ENCODE results near the gene NAGA.
"Not testable (repeated sequence)": the region's sequence is repeated elsewhere in the genome, so short reads cannot be mapped to it uniquely, and the experiment has no call there.

The NAGA gene

DNA sequence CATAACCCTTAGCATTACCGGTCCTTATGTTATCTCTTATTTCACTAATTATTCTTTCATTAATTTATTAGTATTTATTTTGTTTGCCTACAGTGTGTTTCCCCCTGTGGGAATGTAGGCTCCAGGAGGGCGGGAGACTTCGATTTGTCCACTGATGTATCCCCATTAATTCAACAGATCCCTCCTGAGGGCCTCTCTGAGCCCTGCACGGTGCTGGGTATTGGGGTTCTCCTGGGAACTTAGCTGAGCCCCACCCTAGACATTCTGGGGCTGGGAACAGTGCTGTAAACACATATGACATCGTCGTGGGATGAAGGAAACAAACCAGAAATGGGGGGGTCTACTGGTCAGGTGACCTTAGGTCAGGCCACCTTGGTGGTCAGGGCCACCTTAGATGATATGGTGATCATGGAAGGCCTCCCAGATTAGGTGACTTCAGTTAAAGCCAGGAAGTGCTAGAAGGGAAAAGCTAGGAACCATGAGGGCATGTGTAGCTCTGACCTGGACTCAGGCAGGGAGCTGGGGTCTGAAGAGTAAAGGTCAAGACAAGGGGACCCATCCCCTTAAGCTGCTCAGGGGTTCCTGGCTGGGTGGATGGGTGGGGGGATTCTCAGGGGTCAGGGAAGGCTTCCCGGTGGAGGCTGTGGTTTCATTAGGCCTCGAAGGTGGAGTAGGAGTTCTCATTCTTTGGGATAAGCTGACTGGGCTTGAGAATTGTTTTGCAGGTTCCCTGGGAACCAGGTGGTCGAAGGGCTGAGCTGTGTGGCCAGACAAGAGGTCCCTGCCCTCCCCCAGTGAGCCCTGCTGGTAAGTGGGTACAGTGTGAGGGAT, 4.4 kb upstream of the NAGA start:
- FAIRE-seq = no peak

DNA sequence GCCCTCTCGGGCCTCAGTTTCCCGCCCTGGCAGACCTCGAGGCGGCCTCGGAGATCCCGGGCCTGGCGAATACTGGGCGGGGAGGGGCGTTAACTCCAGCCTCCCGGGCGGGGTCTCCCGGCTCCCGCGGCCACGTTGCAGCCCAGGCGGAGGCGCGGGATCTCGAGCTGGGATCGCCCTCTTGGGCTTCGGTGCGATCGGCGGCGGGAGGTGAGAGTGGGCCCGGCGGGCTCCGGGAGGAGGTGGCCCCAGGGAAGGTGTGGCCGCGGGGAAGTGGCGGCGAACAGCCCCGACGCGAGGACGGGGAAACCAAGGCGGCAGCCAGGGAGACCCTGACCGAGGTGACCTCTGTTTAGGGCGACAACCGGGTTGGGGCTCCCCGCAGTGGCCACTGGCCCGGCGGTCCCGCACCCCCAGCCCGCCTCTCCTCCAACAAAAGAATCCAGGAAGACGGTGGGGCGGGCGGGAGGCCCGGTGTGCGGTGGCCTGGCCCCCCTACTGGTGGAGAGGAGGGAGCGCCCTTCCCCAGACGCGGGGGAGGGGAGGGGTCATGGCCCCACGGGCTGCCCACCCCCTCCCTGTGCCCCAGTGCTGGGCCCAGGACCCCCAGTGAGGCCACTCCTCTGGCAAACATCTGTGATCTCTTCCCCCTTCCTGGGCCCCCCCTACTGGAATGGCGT, 3.7 kb upstream of the NAGA start, which contains the start of gene PHETA2:
TSS of gene PHETA2 (plus strand) at position 117 of the 680 bp plus-strand sequence. CDS start 3,046 bp downstream, outside the sequence.
- no peak for FAIRE-seq

DNA sequence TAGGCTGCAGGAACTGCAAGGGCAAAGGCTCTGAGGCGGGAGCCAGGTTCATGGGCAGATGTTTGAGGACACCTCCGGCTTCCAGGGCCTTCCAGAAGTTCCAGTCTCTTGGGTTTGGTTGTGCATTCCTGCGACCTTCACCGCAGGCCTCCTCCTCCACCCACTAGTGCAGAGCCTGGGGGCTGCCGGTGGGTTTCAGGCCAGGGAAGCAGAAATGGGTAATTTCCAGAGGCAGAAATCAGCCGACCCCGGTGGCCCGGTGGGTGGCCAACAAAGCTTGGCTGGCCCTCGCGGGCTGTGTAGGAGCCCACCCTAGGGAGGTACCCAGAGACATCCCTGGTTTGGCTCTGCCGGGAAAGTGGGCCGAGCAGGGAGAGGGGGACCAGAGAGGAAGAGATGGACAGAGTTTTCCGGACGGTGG, 3.0 kb upstream of the NAGA start:
- no peak for FAIRE-seq

DNA sequence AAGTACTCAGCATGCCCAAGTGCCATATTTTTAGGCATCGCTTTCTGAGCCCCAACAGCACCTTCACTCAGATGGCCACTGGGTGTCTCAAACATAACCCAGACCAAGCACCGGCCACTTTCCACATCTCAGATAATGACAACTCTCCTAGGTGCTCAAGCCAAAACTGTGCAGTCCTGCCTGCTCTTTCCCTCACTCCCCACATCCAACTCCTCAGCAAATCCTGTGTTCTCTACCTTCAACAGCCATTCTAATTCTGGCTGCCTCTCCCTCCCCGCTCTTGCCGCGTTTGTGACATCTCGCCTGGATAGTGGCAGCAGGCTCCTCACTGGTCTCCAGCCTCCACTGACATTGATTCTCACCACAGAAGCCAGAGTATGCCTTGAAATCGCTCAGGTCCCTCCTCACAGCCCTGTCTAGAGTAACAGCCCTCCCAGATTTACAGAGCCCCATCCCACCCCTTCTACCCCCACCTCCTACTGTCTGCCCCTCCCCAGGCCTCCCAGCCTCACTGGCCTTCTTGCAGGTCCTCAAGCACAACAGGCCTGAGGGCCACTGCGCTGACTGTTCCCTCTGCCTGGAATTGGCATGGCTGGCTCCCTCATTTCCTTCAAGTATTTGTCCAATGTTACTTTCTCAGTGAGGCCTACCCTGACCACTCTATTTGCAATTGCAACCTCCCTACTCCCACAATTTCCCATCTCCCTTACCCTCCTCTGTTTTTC, 2.2 kb upstream of the NAGA start:
- no peak for FAIRE-seq

DNA sequence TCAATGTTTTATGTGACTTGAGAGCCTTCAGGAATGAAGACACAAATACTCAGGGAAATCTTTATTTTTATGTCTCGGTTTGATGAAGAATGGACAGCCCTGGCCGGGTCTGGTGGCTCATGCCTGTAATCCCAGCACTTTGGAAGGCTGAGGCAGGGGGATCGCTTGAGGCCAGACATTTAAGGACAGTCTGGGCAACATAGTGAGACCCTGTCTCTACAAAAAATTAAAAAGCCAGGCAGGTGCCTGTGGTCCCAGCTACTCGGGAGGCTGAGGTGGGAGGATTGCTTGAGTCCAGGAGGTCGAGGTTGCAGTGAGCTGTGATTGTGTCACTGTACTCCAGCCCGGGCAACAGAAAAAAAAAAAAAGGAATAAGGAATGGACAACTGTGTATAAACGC, 896 bp upstream of the NAGA start:
- FAIRE-seq = not testable (repeated sequence)

DNA sequence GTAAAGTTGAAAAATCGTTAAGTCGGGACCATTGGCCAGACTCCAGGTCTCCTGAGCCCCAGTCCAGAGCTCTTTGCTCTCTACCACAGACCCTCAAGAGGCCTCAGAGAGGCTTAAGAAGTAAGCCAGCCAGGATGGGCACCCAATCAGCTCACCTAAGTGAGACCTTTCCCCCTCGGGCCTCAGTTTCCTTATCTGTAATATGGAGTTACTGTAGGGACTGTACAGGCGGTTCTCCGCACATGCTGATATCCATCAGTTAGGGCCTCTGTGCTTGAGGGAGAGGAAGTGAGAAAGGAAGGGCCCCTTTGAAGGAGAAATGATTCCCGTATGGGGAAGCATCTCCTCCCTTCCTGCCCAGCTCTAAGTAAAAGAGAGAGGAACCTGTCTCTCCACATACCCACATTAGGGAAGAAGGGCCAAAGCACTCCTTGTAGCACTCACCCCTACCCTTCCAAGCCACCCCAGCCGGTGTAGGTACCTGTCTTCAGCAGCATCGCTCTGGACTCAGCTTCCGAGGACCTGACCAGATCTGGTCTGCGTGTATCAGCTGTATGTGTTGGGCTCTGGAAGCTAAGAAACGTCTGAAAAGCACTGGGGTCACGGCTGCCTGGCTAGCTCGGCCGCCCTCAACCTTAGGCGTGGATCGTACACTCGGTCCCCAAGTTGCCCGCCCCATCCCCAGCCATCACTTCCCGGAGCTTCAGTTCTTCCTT, 653 bp downstream of the NAGA start:
- FAIRE-seq = no peak

DNA sequence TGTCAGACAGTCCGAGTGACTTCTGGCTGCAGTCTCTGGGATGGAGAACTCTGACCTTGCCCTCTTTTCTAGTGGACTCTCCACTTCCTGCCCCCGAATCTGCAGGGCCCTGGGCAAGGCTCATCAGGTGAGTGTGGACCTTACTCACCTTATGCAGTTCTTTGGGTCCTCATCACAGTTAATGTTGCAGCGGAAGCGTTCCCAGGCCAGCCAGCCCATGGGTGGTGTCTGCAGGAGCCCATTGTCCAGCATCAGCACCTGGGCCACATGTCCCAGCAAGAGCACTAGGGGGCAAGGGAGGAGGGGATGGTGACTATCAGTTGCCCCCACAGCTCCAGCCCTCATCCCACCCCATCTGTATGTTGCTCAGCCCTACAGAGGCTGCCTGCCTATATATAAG, 2.3 kb downstream of the NAGA start:
- FAIRE-seq = no peak

DNA sequence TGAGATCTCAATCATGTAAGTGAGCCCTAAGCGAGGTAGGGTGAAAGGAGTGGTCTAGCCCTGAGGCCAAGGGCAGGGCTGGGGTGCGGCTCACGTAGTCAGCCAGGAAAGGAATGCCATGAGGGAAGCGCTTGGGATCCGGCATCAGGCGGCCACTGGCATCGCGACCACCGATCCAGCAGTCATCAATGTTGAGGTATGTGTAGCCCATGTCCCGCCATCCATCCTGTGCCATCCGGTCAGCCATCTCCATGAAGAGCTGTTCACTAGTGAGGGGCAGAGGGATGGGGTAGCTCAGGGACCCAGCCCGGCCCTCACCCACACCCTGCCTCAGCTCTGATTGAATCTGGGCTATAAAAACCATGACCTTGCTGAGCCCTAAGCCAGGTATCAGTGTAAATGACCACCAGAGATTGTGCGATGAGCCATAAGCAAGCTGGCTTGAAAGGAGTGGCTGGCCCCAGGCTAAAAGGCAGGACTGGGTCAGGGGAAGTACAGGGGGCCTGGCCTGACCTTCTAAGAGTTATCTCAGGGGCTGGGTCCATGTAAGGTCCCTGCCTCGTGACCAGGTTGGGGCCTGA, 2.9 kb downstream of the NAGA start:
- FAIRE-seq = no peak

DNA sequence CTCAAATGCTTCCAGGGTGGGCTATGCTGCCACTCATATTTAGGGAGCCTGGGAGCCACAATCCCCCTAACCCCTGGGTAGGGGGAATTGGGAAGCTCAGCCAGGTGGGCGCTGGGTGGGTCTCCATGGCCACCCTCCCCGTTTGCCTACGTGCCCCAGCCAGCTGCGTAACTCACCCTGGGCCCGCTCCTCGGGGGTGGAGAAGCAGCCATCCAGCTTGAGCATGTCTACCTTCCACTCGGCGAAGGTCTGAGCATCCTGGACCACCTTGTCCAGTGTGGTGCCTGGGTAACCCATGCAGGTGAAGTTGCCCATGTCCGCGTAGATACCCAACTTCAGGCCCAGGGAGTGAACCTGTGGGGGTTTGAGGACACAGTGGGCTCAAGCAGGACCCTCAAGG, 3.7 kb downstream of the NAGA start:
- FAIRE-seq = no peak

DNA sequence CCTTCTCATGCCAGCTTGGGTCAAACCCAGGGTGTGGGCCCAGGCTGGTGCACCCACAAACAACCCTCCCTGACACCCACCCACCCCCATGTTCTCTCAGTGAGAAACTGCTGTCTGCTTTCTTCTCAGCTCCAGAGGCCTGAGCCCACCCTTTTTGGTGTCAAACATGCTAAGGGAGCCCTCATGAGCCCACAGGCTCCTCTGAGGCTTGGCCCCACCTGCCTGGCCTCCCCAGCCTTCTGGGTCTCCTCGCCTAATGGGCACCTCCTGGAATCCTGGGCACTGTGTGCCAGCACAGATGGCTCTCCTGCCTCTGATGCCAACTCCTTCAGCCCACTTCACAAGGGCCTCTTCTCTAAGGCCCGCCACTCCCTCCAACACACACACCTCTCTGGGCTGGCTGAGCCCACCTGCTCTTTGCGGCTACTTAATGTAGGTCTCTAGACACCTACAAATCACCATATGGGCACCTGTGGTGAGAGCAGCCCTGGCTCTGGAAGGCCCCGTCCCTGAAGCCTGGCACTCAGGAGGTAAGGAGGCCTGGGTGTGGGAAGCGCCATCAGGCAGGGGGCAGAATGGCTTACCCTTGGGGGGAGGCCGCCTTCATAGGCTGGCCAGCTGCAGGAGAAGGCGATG, 4.4 kb downstream of the NAGA start:
- FAIRE-seq = no peak

DNA sequence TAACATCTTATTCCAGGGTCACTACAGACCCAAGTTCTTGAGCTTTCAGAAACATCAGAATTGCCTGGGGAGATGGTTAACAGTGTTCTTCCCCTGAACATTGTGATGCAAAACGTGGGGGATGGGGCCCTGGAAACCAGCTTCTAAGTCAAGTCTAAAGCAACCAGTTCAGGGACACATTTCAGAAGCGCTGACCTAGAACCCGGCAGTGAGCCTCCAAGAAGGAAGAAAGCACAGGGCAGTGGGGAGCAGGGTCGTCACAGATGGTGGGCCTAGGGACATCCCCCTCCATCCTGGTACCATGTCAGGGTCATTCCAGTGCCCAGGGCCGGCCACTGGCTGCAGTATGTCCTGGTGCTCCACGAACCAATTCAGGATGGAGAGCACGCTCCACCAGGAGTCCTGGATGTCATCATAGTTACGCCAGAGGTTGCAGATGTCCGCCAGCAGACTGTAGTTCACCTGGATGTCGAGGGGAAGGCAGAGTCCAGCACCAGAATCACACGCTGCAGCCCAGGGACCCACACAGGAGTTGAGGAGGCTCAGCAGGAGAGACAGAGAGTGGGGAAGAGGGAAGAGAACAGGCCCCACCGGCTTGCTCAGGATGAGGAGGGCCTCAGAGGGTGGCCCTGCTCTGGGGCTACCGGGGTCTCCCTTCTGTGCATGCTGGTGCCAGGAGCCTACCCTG, 5.0 kb downstream of the NAGA start:
- no peak for FAIRE-seq

DNA sequence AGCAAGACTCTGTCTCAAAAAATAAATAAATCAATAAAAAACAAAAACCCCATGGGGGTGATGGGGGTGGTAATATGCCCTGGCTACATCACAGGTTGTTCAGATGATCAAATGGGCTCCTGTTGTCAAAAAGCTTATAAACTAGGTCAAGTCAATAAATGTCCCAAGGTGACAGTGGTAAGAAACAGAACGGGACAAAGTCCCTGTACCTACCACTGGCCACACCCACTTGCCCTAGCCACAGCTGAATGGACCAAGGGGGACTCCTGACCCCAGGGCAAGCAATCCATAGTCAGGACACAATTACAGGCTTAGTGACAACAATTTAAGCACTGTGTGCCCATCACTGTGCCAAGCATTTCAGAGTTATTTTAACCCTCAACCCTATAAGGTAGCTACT, 6.0 kb downstream of the NAGA start:
- no peak for FAIRE-seq

DNA sequence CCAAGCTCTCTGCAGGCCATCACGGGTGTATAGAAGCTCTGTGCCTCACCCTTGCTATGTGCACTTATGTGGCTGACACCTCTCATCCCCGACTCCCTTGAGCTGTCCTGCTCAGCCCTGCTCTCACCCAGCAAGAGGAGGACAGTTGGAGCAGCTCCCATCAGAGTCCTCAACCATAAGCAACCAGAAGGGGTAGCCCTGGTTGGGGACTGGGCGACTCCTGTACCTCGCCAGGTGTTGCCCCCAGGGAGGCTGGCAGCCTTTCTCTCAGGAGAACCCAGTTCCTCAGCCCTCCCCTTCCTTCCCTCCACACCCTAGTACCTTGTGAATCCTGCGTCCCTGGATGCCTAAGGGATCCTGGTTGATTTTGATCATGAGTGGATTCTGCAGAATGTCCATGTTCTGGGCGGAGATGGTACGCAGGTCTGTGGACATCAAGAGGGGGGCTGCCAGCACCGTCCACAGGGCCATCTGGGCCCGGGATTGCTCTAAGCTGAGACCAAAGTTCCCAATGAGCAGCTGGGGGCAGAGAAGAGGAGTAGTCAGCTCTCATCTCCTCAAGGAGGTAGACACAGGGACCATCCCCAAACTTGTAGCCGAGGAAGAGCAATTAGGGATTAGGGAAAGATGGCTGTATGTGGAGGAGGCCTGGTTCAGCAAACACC, 8.0 kb downstream of the NAGA start:
- FAIRE-seq = no peak

DNA sequence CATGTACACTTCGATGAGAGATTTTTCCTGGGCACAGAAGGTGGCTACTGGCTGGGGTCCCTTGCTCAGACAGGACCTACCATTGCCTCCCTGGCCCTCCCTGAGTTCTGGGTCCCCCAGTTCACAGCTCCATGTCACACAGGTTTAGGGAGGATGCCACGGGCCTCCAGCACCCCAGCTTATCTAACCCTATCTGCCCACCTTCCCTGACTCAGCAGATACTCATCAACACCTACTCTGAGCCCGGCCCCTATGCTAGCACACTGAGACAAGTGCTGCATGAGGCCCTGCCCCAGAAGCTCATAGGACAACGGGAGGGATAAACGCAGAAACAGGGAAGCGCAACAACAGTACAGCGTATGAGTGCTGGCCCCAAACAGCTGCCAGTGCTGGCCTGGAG, 9.6 kb downstream of the NAGA start:
- FAIRE-seq = no peak

DNA sequence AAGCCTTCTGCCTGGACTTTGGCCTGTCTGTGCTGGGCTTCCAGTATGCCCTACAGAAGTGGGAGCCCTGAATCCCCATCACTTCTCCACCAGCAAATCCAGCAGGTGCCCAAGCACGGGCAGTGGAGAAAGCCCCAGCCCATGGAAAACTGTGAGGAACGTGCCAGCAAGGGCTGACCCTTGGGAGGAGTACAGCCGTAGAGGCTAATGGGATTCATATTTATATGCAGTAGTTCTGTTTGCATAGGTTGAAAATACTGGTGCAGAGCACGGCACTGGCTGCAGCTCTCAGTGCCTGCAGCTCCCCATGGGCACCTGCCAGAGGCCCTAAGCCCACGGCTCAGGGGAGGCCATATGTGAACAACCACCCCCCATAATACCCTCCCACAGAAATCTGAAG, 10.1 kb downstream of the NAGA start:
- FAIRE-seq = no peak

DNA sequence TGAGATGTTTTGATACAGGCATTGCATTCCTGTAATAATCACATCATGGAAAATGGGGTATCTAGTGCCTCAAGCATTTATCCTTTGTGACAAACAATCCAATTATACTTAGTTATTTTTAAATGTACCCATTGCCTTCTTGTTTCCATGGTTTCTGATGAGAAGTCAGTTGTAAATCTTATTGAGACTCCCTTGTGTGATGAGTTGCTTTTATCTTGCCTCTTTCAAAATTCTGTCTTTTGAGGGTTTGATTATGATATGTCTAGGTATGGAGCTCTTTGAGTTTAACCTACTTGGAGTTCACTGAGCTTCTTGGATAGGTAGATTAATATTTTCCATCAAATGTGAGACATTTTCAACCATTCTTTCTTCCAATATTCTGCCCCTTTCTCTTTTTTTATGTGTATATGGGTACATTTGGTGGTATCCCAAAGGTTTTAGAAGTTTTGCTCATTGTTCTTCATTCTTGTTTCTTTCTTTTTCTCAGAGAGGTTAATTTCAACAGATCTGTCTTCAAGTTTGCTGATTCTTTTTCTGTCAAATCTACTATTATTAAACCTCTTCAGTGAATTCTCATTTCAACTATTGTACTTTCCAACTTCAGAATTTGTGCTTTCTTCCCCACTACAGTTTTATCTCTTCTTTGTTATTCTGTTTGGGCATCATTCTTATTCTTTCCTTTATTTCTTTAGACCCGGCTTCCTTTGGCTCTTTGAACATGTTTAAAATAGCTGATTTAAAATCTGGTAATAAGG, 13.7 kb downstream of the NAGA start:
- FAIRE-seq = no peak

DNA sequence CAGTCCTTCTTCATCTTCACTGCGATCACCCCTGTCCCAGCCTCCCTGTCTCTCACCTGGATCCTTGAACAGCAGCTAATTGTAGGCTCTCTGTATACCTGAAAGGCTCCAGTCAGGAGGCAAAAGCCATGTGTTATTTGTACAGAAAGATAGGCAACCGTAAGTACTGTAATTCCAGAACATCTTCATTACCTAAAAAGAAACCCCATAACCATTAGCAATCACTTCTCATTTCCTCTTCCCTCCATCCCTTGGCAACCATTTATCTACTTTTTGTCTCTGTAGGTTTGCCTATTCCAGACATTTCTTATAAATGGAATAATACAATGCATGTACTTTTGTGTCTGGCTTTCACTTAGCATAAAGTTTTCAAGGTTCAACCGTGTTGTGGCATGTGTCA, 17.8 kb downstream of the NAGA start:
- no peak for FAIRE-seq

DNA sequence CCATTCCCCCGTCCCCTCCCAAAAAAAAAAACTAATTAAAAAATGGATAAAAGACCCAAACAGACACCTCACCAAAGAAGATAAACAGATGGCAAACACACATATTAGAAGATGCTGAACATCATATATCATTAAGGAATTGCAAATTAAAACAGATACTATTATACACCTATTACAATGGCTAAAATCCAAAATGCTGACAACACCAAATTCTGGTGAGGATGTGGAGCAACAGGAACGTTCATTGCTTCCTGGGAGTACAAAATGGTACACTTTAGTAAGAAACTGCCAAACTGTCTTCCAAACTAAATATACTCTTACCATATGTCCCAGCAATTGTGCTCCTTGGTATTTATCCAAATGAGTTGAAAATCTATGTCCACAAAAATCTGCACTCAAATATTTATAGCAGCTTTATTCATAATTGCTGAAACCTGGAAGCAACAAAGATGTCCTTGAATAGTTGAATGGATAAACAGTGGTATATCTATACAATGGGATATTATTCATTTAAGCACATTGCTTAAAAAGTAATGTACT, 19.9 kb downstream of the NAGA start:
- no peak for FAIRE-seq

DNA sequence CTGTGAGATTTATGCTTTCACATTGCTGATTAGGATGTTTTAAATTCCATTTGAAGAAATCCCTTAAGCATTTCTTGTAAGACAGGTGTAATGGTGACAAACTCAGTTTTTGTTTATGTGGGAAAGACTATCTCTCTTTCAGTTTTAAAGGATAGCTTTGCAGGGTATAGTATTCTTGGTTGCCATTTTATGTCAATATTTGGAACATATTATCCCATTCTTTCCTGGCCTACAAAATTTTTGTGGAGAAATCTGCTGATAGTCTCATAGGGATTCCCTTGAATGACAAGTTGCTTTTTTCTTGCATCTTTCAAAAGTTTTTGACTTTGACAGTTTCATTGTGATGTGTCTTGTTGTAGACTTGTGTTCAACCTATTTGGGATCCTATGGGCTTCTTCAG, 28.8 kb downstream of the NAGA start:
- FAIRE-seq = no peak

DNA sequence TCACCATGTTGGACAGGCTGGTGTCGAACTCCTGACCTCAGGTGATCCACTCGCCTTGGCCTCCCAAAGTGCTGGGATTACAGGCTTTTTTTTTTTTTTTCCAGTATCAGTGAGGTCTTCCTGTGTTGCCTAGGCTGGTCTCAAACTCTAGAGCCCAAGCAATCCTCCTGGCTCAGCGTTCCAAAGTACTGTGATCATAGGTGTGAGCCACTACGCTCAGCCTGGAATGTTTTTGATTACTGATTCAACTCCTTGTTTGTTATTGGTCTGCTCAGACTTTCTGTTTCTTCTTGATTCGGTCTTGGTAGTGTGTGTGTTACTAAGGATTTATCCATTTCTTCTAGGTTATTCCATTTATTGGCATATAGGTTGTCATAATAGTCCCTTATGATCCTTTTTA, 31.3 kb downstream of the NAGA start:
- no peak for FAIRE-seq

Measured in endometrium (tissue), 2 donors.